Kidney (tissue), 14 donors: Measurements from ENCODE around the gene ELK4. TPM values are rescaled to one million over a fixed set of nuclear protein-coding genes. Genes with fewer than 3 reads are reported as not detected.
A peak's percentile ranks its signal among the peaks of the same experiment; 100 is the strongest.

Experiments
- DNase-seq, 5 donors: peaks; one replicate each; pipeline ENCODE4 v3.0.0-alpha.2; 2013 to 2020
- FAIRE-seq: peaks from 2 replicates; lab custom pipeline; 2012; peaks lifted over from hg19 to GRCh38; lab: Jason Lieb, UNC
- H3K27ac ChIP-seq, 2 donors: one replicate each; pipeline ENCODE4 v1.7.0; 2013; ENCODE audit warnings: low read depth in 2 of 2, low read length in 2 of 2, inconsistent platforms in 1 of 2
- H3K27me3 ChIP-seq: one replicate; pipeline ENCODE4 v1.7.1; 2013; ENCODE audit warnings: low read length, inconsistent platforms; ENCODE audit not compliant: control insufficient read depth, insufficient read depth
- H3K36me3 ChIP-seq, 3 donors: one replicate each; pipeline versions ENCODE4 v1.7.0 to v1.7.1; 2013; ENCODE audit warnings: low read length in 3 of 3, control low read depth in 1 of 3, inconsistent platforms in 1 of 3; ENCODE audit not compliant: insufficient read depth in 3 of 3, control insufficient read depth in 2 of 3
- H3K4me1 ChIP-seq, 3 donors: one replicate each; pipeline versions ENCODE4 v1.7.0 to v1.7.1; 2013; ENCODE audit warnings: low read length in 3 of 3, inconsistent platforms in 1 of 3, low read depth in 1 of 3; ENCODE audit not compliant: control insufficient read depth in 2 of 3, insufficient read depth in 2 of 3
- H3K4me3 ChIP-seq, 3 donors: one replicate each; pipeline versions ENCODE4 v1.7.0 to v1.8.1; 2013; ENCODE audit warnings: low read length in 3 of 3, control low read depth in 1 of 3, inconsistent platforms in 1 of 3
- H3K9ac ChIP-seq, 3 donors: one replicate each; pipeline versions ENCODE4 v1.7.0 to v1.7.1; 2013; ENCODE audit warnings: low read length in 3 of 3, control low read depth in 1 of 3, inconsistent platforms in 1 of 3
- H3K9me3 ChIP-seq, 3 donors: one replicate each; pipeline versions ENCODE4 v1.7.0 to v1.7.1; 2013; ENCODE audit warnings: low read length in 3 of 3, control low read depth in 1 of 3, inconsistent platforms in 1 of 3; ENCODE audit not compliant: control insufficient read depth in 2 of 3, insufficient read depth in 1 of 3
- intact Hi-C: fragments of 100-400 bp; cut with DNase I; formaldehyde crosslinking; loops from one replicate; pipeline ENCODE4 v1.11.1; 2022
- polyA plus RNA-seq: library from polyadenylated mRNA; stranded (reverse); fragments of 350-450 nt; fragmentation: Illumina TruSeq; extraction: RNeasy Lipid Tissue Mini Kit (QIAGEN cat#74804); gene quantifications from one replicate; pipeline ENCODE4 v1.2.3, GENCODE V29; 2014; ENCODE audit warnings: low read depth, low replicate concordance; ENCODE audit not compliant: insufficient read depth
- total RNA-seq: library from RNA; stranded (reverse); fragmentation: NEBNext Ultra II Directional; extraction: Animal tissue kit (Norgen Biotek cat#: 25700); gene quantifications from one replicate; pipeline ENCODE4 v1.2.1, GENCODE V29; 2021
- TF ChIP-seq, protein P1 (sequence below): IDR thresholded peaks from 3 replicates; pipeline ENCODE4 v1.5.1; 2012; ENCODE audit warnings: mild to moderate bottlenecking, moderate library complexity, borderline replicate concordance; ENCODE audit not compliant: insufficient read depth; ENCODE audit errors: extremely low read depth
- donor health status: control.
- donor health status: control.
- donor health status: control.
- donor health status: control.
- donor health status: control.
- donor health status: DM: yes; HTN: yes; CAD: no.
- donor health status: Normal renal cell carcinoma (clear cell type).

ELK4 gene
- total and polyA plus RNA-seq, 2 donors from 2014 or later = 4.2 to 87.3 TPM

GRCh38 chr1:205672395-205672889 is 40.6 kb upstream of the ELK4 start:
- Histone ChIP-seq H3K27ac (peak overlapping the region; percentile 73), H3K9ac (peak overlapping the region in 2 of 3 donors; percentile 4 to 56), H3K27me3 (no peaks in the 10 kb centered on the region), H3K36me3 (no peaks in the 10 kb centered on the region), H3K9me3 (no peaks in the 10 kb centered on the region), H3K4me3 (no peak overlapping the region), H3K4me1 (peaks cover 2 to 47% (median 22%) of the 10 kb centered on the region in 3 donors)
- DNase-seq (no peak), FAIRE-seq (no peak)
- TF ChIP-seq, protein P1, sequence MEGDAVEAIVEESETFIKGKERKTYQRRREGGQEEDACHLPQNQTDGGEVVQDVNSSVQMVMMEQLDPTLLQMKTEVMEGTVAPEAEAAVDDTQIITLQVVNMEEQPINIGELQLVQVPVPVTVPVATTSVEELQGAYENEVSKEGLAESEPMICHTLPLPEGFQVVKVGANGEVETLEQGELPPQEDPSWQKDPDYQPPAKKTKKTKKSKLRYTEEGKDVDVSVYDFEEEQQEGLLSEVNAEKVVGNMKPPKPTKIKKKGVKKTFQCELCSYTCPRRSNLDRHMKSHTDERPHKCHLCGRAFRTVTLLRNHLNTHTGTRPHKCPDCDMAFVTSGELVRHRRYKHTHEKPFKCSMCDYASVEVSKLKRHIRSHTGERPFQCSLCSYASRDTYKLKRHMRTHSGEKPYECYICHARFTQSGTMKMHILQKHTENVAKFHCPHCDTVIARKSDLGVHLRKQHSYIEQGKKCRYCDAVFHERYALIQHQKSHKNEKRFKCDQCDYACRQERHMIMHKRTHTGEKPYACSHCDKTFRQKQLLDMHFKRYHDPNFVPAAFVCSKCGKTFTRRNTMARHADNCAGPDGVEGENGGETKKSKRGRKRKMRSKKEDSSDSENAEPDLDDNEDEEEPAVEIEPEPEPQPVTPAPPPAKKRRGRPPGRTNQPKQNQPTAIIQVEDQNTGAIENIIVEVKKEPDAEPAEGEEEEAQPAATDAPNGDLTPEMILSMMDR = no peak
- intact Hi-C loops = no loop called here

DNA sequence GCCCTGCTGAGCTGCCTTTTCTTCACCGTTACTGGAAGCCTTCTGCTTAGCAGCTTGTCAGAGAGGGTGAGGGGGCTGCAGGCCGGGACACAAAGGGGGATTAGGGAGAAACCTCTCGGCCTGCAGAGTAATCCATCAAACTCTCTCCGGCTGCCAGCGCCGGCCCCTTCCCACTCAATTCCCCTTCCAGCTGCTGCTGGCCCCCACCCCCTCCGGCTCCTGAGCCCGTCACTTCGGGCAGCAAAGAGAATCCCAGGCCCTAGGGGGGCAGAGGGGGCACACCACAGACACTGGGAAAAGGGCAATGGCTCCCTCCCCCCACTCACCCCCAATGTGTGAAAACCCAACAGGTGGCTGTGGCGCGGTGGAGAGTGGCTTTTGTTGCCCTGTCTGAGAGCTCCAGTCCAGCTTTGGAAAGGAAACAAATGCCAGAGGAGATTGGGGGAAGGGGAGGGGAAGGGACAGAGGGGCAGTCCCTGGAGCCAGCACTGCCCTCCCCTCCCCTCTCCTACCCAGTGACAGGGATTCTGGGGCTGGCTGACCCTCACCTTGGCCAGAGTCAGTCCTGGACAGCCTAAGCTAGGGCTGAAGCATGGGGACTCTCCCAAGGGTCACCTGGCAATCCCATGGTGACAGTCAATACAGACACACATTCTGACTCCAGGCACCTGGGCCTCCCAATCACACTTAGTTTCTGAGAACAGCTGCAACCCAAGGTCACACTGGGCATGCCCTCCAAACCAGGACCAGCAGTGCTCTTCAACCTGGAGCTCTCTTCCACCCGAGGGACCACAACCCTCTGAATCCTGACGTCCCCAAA is 39.0 kb upstream of the ELK4 start:
- Histone ChIP-seq H3K4me1 (peaks cover 2 to 40% (median 25%) of the 10 kb centered on the region in 3 donors), H3K36me3 (no peaks in the 10 kb centered on the region), H3K9ac (peak overlapping the region in 1 of 3 donors; percentile 5), H3K27ac (peak overlapping the region; percentile 35 to 47), H3K9me3 (no peaks in the 10 kb centered on the region), H3K27me3 (no peaks in the 10 kb centered on the region), H3K4me3 (no peak overlapping the region)
- intact Hi-C loops = no loop called here
- TF ChIP-seq, protein P1 = no peak
- no peak for FAIRE-seq
- DNase-seq = peak in 3 of 5 donors; percentile 29 to 73 (median 69)

- peak overlapping the region in 1 of 3 donors; percentile 5 for H3K9ac ChIP-seq
- no peak overlapping the region for H3K27ac ChIP-seq
- no peaks in the 10 kb centered on the region for H3K9me3 ChIP-seq
- H3K27me3 ChIP-seq = no peaks in the 10 kb centered on the region
- no peak for FAIRE-seq
- intact Hi-C loops = no loop called here
- DNase-seq = no peak
- no peaks in the 10 kb centered on the region for H3K36me3 ChIP-seq
- TF ChIP-seq, protein P1 = no peak
- H3K4me1 ChIP-seq = peaks cover 2 to 40% (median 26%) of the 10 kb centered on the region in 3 donors
- H3K4me3 ChIP-seq = no peak overlapping the region
These were observed 38.3 kb upstream of the ELK4 start for GRCh38 chr1:205670150-205670446.
